Measurements from ENCODE around the gene RPL19.

The RPL19 gene

DNA sequence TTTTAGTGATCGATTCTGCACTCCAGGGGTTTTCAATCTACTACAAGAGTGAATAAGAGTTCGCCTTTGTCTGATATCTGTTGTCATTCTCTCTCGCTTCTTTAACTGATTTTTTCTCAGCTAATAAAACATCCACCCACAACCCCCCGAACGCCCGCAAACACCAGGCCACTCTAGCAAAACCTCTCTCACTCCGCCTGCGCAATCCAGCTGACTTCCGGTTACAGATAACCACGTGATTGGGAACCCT is 338 bp upstream of the RPL19 start:
- DNase-seq = peak; percentile 99

DNA sequence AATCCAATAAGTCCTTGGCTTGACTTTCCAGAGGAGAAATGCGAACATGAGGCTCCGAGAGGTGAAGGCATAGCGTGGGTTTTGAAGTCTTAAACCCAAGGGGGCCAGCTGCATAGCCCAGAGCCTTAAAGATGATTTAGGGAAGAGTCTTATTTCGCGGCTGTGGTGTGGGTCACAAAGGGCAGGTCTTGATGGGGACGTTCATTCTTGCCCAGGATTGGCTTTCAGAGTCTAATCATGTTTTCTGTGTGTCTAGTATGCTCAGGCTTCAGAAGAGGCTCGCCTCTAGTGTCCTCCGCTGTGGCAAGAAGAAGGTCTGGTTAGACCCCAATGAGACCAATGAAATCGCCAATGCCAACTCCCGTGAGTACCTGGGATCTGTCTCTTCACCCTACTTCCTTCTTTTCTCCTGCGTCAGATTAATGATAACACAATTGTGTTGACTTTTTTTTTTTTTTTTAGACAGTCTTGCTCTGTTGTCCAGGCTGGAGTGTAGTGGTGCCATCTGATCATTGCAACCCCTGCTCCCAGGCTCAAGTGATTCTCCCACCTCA is 951 bp downstream of the RPL19 start:
- DNase-seq = peak; percentile 44

DNA sequence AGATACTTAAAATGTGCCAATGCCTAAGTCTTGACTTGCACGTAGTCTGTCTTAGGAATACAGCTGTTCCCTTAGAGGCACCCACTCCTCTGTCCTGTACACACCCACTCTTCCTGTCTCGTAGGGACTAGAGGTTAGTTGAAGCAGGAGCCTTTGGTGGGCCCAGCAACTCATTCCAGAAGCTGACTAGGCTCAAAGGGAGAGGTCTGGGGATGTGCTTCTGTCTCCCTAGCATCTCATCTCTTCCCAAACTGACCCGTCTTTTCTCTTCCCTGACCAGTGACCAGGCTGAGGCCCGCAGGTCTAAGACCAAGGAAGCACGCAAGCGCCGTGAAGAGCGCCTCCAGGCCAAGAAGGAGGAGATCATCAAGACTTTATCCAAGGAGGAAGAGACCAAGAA is 4.2 kb downstream of the RPL19 start:
- DNase-seq = no peak

DNA sequence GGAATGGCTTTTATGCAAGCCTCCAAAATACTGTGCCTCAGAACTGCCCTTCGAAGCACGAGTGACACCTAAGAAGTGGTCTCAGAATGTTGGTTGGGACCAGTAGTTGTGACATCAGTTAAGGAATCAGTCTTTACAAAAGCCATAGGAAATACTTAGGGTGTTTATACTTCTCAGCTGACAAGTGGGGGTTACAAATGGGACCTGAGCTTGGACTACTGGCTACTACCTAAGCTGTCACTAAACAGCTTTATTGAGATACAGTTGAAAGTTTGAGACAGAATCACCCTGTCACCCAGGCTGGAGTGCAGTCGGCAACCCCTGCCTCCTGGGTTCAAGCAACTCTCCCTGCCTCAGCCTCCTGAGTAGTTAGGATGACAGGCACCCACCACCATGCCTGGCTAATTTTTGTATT is 5.0 kb downstream of the RPL19 start:
- peak; percentile 37 for DNase-seq

DNA sequence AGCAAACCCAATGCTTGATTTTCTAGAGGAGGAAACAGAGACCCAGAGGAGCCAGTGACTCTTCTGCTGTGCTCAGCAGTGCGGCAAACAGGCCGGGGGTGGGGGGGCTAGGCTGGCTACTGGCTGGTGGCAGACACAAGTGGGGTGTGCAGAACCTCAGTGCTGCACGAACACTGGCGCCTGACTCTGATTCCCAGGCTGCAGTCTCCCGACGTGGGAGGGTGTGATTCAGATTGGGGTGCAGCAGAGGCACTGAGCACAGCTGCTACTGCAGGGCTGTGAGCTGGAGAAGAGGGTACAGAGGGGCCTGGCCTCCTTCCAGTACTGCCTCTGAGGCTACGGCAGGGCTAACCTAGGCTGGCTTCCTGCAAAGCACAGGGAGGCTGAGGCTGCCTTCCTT is 8.1 kb downstream of the RPL19 start:
- no peak for DNase-seq

DNA sequence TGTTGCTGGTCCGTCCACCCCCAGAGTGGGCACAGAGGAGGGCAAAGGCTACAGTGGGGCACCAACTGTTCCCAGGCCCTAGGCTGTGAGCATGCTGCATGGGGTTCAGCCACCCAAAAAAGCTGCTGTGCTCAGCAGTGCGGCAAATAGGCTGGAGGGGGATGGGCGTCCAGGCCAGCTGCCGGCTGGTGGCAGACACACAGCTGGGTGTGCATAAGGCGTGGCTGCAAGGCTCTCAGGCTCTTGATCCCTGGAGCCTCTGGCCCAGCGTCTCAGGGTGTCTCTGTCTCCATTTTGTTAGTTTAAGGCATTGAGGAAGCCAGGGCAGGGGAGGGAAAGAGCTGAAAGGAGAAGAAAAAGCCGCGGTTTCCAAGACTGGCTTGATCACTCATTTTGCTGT is 8.8 kb downstream of the RPL19 start:
- DNase-seq = peak; percentile 51

DNA sequence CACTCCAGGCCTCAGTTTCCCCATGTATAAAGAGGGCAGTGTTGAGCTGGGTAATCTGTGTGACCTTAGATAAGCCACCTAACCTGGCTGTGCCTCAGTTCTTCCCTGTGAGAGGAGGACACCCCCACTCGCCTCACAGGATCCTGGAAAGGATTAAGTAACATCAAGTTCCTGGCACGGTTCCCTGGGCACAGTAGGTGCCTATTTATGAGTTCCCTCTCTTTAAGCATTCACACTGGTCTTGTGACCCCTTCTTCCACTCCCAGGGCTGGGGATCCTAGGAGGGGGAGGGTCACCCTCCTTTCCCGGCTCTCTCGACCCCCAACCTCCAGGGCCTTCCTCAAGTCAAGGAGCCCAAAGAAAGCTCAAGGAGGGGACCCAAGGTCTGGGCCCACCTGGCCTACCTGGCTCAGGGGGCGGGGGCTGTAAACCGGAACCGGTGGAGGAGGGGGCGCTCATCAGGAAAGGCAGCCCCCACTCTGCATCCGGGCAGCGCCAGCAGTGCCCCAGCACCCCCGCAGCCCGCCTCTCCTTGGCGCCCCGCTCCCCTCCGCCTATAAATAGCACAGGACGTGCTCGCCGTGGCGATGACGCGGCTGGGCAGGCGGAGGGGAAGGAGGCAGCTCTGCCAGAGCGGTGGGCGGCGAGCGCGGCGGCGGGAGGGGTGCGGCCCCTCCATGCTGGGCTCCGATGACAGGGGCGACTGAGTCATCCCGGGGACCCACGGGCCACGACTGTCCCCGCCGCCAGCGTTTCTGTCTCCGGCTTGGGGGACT is 9.4 kb downstream of the RPL19 start:
- DNase-seq = peak; percentile 35

DNA sequence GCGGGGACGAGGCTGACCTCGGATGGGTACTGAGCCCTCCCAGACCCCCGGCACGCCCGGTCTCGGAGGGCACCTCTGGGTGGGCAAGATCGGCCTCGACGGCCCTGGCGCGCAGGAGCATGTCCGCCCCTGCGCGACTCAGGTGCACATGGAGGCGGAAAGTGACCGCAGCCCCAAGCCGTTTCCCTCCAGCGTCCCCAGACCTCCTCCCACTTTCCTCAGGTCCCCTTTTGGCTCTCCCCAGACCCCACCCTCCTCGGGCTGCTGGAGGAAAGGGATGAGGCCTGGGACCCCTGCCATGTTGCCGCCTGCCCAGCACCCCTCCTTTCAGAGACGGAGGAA is 10.0 kb downstream of the RPL19 start:
- no peak for DNase-seq

DNA sequence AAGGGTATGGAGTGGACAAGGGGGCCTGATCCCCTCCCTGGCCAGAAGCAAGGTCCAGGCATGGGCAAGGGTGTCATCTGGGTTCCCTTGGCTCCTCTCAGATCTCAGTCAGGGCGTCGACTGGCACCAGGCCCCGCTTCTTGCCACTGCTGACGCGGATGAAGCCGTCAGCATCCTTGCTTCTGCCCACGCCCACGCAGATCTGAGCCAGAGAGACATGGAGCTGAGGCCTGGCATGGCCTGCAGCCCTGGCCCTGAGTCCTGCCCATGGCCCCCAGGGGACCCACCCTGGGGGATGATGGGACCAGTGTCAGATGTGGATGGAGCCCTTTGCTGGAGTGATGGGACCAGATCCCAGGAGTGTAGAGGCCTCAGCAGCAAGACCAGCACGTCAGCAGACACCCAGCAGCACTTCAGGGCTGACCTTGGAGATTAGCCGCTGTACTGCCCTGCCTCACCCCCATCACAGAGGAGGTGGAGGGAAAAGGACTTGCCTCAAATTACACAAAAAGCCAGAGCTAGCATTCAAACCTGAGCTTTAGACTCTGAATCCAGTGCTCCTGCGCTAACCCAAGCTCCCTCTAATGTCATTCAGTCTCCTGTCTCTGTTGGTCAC is 12.2 kb downstream of the RPL19 start:
- DNase-seq = no peak

DNA sequence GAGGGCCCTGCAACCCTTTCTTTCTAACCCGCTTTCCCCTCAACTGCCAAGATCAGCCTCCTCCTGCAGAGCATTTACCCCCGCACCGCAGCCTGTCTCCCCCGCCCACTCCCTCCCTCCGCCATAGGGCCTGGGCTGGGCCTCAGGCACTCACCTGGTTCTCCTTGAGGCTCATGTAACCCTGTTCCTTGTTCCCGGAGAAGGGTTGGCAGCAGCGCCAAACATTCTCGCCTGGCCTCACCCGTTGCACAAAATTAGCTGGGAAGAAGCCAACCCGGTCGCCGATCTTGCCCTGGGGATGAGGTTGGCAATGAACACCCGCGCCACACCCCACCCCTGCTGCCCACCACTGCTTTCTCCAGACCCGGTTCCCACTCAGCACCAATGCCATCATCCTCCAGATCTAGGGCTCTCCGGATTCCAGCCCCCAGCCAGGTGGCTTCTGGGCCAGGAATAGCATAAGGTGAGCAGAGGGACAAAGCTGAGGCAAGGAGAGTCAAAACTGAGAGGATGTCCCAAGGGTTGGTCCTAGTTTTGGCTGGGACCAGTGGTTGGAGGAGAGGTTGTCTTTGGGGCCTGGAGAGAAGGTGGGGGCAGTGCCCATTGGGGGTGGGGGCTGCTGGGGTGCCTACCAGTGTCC is 12.9 kb downstream of the RPL19 start:
- no peak for DNase-seq

DNA sequence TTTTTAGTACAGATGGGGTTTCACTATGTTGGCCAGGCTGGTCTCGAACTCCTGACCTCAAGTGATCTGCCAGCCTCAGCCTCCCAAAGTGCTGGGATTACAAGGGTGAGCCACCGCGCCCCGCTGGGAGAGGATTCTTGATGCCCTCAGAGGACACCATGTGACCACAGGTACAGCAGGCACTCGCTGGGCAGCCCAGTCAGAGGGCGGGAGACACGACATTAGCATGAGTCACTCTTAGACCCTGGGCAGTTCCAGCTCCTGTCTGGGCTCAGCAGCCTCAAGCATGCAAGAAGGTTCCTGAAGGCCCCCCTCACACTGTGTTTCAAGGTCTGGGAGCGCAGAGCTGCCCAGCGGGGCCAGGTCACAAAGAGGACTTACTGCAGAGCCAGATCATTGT is 13.8 kb downstream of the RPL19 start:
- DNase-seq = no peak

DNA sequence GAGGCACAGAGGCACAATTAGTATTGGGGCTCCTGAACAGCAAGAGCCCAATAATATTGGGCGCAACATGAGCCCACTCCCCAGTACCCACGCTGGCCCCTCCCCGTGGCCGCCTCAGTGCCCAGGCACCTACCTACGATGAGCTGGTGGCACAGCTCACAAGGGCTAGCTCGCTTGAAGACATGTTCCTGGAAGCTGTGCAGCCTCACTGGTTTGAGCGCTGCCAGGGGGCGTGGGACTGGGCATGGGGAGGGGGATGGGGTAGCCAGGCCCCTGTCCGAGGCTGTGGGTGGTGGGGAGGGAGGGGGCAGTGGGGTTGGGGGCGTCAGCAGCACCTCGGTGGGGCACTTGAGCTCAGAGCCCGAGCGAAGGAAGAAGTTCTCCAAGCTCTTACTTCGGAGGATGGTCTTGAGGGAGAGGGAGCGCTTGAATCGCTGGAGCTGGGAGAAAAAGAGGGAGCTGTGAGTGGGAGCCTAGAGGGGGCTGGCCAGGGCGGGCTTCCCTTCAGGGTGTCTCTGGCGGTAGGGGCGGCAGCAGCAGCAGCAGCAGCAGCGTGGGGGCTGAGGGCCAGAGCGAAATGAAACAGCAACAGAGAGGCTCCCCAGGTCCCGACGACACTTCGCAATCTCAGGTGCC is 17.8 kb downstream of the RPL19 start:
- DNase-seq = no peak

DNA sequence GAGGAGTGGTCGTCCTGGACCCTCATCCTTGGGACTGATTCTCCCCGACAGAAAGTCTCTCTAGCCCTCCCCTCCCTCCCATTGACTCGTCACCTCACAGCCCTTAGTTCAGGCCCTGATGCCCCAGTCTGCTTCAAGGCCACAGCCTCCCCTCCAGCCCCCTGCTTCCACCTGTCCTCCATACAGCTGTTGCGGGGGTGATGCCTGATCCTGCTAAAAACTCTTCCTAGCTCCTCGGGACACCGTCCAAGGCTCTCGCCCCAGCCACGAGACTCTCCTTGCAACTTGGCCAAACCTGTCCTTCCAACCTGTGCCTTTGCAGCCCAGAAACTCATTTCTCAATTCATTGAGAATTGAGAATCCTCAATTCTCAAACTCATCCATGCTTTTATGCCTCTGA is 18.8 kb downstream of the RPL19 start:
- no peak for DNase-seq

DNA sequence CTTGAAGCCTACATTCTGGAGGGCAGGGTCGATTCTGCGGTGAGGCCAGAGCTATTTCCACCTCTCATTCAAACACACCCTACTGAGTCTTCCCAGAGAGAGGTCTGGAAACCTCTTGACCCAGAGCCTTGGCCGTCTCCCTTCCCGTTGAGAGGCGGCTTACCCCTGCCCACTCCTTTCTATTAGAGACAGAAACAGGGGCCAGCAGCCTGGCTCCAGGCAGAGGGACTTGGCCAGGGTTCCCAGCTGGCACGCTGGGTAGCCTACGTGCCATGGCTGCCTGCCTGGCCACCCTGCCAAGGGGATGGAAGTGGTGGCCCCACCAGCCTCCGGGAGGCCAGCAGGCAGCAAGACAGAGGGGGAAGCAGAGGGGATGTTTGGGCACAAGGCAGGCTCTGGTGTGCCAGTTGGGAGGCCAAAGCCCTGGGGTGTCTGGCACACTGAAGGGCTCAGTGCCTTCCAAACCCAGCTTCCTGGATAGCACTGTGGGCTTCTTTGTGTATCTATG is 19.6 kb downstream of the RPL19 start:
- DNase-seq = no peak

DNA sequence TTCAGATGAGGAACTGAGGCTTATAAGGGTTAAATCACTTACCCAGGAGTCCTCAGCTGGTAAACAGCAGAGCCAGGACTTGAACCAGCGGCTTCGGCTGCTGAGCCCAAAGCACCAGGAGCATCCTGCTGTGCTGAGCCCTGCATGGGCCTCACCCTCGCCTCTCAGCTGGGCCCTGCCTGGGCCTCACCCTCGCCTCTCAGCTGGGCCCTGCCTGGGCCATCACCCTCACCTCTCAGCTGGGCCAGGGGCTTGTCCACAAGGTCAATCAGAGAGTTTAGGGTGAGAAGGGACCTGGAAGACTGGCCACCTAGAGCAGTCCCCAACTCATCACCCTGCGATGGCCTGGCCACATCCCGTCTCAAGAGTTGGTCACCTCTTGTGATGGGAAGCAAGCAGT is 21.5 kb downstream of the RPL19 start:
- DNase-seq = no peak

DNA sequence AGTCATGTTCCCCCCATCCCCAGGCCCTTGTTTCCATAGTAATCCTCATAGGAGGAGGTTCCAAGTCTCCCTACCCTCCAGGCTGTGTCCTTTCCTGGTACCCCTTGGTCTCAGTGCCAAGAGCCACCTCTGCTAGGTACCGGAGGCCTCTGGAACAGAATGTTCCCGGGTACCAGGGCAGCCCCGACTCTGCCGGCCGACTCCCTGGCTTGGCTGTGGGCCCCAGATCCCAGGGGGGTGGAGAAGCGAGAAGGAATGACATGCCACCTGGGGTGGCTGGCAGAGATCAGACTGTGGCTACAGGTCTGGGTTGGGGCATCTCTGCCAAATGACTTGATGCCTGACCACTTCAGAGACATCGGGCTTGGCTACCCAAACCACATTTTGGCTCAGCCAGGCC is 22.1 kb downstream of the RPL19 start:
- no peak for DNase-seq

DNA sequence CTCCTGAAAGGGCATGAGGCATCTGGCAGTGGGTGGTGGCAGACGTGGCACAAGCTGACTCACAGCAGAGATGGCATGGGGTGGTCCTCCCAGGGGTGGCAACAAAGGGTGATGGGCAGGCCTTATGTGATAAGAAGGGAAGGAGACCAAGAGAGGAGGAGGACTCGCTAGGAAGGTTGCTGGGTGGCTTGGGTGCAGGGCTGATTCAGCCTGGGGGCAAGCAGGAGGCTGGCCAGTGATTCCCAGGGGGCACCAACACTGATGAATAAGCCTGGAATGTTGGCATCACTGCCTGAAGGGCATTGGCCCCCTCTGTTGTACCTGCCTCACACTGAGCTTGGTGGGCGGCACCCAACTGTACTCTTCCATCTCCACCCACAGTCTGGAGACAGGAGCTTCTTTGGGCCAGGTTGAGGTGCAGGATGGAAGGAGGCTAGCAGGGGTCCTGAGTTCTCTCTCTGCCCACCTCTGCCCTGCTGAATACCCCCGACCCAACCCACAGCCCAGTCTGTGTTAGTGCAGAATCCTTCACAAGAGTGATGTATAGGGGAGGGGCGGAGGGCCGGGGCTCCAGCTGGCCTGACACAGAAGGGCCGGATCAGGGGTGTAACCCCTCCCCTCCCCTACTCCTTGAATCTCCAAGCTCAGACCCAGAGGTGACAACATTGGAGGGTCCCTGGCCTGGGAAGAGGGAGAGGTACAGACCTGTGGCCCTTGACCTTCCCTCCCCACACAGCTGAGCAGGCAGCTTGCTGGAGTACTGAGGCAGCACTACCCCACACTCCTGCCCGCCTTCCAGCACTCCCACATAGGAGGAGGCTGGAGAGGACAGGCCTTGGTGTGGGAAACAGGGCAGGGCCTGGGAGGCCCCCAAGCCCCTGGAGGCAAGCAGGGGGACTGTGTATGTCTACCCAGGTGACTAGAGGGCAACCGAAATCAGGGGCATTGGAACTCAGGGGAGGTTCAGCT is 23.1 kb downstream of the RPL19 start:
- no peak for DNase-seq

DNA sequence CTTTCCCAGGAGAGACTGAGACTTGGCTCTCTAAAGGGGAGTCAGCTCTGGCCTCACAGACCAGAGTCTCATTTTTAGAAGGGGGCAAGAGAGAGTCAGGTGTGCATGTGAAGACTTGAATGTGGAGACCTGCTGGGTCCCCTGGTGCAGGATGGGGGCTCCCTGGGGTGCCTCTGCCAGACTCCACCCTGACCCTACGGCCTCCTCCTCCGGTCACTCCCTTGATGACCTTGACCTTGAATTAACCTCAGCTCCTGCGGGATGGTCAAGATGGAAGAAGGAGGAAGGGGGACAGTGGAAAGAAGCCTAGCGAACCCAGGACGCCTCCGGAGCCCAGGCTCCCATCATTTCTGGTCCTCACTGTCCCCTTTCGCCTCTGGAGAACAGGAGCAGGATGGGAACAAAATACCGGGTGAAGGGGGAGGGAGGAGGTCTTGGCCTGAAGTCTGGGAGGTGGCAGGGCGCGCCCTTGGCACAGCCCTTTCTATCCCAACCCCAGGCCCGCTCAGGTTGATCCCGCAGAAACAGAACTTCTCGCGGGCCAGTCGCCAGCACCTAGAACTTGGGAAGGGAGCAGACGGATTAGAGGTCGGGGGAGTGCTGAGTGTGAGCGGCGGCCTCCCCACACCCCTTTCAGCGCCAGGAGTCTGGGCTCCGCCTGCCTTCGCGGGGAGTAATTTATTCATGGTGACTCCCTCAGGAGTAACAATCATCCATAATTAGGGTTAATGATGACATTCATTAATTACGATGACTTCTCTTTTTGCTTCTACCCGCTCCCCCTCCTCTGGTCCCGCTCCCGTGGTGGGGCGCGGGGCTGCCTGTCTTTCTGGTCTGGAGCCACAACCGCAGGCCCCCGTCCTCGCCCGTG is 24.1 kb downstream of the RPL19 start:
- no peak for DNase-seq

DNA sequence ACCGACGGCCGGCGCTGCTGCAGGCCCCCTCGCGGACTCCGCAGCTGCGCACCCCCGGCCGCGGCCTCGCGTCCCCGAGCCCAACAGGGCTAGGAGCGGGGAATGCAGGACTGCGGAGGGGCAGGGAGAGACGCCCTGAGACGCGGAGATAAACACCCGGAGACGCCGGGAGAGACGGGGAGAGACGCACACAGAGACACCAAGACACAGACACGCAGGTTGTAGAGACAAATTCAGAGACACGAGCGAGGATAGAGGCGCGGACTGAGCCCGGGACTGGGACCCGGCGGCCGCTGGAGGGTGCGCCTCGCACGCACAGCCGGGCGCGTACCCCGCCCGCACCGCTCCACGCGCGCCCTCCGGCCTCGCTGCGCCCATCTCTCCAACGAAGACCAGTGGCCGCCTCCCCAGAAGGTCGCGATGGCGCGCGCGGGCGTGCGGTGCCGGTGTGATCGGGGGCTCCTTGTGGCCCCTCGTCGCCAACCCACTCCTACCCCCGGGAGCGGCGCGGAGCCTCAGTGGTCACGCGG is 24.8 kb downstream of the RPL19 start:
- DNase-seq = no peak

DNA sequence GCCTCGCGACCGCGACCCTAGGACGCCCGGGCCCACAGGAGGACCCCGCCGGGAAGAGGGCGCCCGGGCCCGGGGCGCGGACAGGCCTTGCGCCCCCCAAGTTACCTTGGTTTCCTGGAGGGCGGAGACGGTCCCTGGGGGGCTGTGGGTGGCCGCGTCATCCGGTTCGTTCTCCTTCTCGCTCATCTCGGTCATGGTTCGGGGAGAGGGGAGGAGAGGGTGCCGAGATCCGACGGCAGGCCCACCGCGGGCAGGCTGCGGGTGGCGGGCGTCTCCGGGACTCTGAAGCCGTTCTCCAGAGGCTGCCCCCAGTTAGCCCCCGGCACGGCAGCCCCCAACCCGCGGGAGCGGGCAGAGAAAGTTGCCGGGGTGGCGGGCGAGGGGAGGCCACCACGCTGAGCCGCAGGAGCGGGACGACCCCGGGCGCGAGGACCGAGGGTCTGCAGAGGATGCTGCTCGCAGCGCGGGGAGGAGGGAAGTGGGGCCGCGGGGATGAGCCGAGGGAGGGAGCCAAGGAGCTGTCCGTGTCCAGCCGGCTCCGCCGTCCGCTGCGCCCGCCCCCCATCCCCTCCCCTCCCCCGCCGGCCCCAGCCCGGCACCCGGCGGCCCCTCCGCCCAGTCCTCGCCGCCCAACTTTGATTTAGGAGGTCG is 25.4 kb downstream of the RPL19 start, which contains the start of gene STAC2:
Gene STAC2, minus strand, starts transcription at position 638 of the 651 bp plus-strand sequence. Its CDS starts 443 bp downstream, at position 195.
- no peak for DNase-seq
